GM12878 (cell line): Measurements from ENCODE around the gene JAG2. TPM values are rescaled to one million over a fixed set of nuclear protein-coding genes. Genes with fewer than 3 reads are reported as not detected.

ENCODE experiments used
- ATAC-seq: fragments of 200-7000 bp; cut with Tn5 transposase; 3 replicates; pipeline ENCODE4 v1.9.1; 2020; ENCODE audit warnings: mild to moderate bottlenecking, moderate library complexity
- BruUV-seq: library from RNA; stranded (reverse); fragments of 400-500 nt; replicated peaks from 2 replicates; lab custom pipeline; 2021; lab: Mats Ljungman, UMichigan
- CTCF ChIA-PET: fragments of 300-600 bp; sonication (Branson Sonifier 250); formaldehyde crosslinking; extraction: SDS; loops from one replicate; lab custom pipeline; 2021; ENCODE audit warnings: inconsistent platforms; lab: Yijun Ruan, JAX
- POLR2A ChIA-PET: fragments of 350-600 bp; formaldehyde crosslinking; extraction: SDS; loops from one replicate; lab custom pipeline; 2021; ENCODE audit warnings: inconsistent platforms; lab: Charles Lee
- RAD21 ChIA-PET: fragments of 300-600 bp; sonication (Branson Sonifier 250); formaldehyde crosslinking; loops from one replicate; lab custom pipeline; 2023; ENCODE audit warnings: antibody characterized with exemption; ENCODE audit not compliant: unreplicated experiment; lab: Charles Lee
- SMC1A ChIA-PET: fragments of 300-600 bp; sonication (Branson Sonifier 250); formaldehyde crosslinking; loops from one replicate; lab custom pipeline; 2023; ENCODE audit not compliant: unreplicated experiment, uncharacterized antibody; lab: Charles Lee
- DNase-seq: peaks from one replicate; pipeline ENCODE4 v3.0.0-alpha.2; 2011; ENCODE audit warnings: low read depth, low spot score
- FAIRE-seq: peaks from 3 replicates; lab custom pipeline; 2011; peaks lifted over from hg19 to GRCh38; lab: Jason Lieb, UNC
- H2AFZ ChIP-seq: 2 replicates; pipeline ENCODE4 v1.6.0; 2011; ENCODE audit warnings: low read depth, low read length, control low read depth; ENCODE audit not compliant: control insufficient read depth
- H3K27ac ChIP-seq: 2 replicates; pipeline ENCODE4 v1.5.1; 2011; ENCODE audit warnings: control low read depth; ENCODE audit not compliant: control insufficient read depth, insufficient read depth
- H3K27me3 ChIP-seq, 2 experiments: replicated peaks in 1 of 2; 2 replicates each; pipeline versions ENCODE4 v1.6.0 to v1.6.1; 2011; ENCODE audit warnings: low read length in 1 of 2; ENCODE audit not compliant: control insufficient read depth in 2 of 2, insufficient read depth in 2 of 2
- H3K36me3 ChIP-seq, 2 experiments: 2 replicates each; pipeline ENCODE4 v1.5.1; 2011; ENCODE audit warnings: low read length in 1 of 2; ENCODE audit not compliant: control insufficient read depth in 2 of 2, insufficient read depth in 2 of 2
- H3K4me1 ChIP-seq: 2 replicates; pipeline ENCODE4 v1.6.1; 2011; ENCODE audit warnings: mild to moderate bottlenecking, low read length, moderate library complexity, mixed read lengths; ENCODE audit not compliant: control insufficient read depth, insufficient read depth
- H3K4me2 ChIP-seq: 2 replicates; pipeline ENCODE4 v1.6.0; 2011; ENCODE audit warnings: control low read depth; ENCODE audit not compliant: control insufficient read depth, insufficient read depth
- H3K4me3 ChIP-seq: fragments of 200-600 bp; sonication (generic); 2 replicates; pipeline ENCODE4 v1.5.1; 2016
- H3K79me2 ChIP-seq: 2 replicates; pipeline ENCODE4 v1.6.0; 2011; ENCODE audit warnings: low read length; ENCODE audit not compliant: control insufficient read depth, insufficient read depth
- H3K9ac ChIP-seq: 2 replicates; pipeline ENCODE4 v1.8.0; 2011; ENCODE audit warnings: low read length, control low read depth, mixed read lengths; ENCODE audit not compliant: control insufficient read depth, insufficient read depth
- H3K9me3 ChIP-seq: replicated peaks from 3 replicates; pipeline ENCODE4 v1.5.1; 2011; ENCODE audit warnings: mild to moderate bottlenecking, low read length; ENCODE audit not compliant: control insufficient read depth, insufficient read depth
- H4K20me1 ChIP-seq: 2 replicates; pipeline ENCODE4 v1.6.0; 2011; ENCODE audit not compliant: control insufficient read depth, insufficient read depth
- BACH1 ChIP-seq: fragments of 450-650 bp; IDR thresholded peaks from 2 replicates; pipeline ENCODE4 v1.6.1; 2017; ENCODE audit warnings: mild to moderate bottlenecking, borderline replicate concordance
- E2F4 ChIP-seq: IDR thresholded peaks from 2 replicates; pipeline ENCODE4 v1.6.1; 2012; ENCODE audit warnings: low read depth, low read length, improper control_type of control experiment
- EP300 ChIP-seq, 2 experiments: fragments of 150-350 bp in 1 of 2; IDR thresholded peaks; 2 replicates each; pipeline ENCODE4 v1.6.1; 2011 to 2012; ENCODE audit warnings: low read depth in 2 of 2, low read length in 2 of 2, borderline replicate concordance in 1 of 2, improper control_type of control experiment in 1 of 2, inconsistent platforms in 1 of 2; ENCODE audit not compliant: control insufficient read depth in 1 of 2
- GABPA ChIP-seq: IDR thresholded peaks from 2 replicates; pipeline ENCODE4 v1.6.1; 2014; ENCODE audit warnings: antibody characterized with exemption, low read depth, mild to moderate bottlenecking, inconsistent platforms
- HDGF ChIP-seq: fragments of 450-650 bp; IDR thresholded peaks from 2 replicates; pipeline ENCODE4 v1.6.1; 2016; ENCODE audit warnings: antibody characterized with exemption
- KDM1A ChIP-seq: fragments of 200-600 bp; sonication (generic); IDR thresholded peaks from 2 replicates; pipeline ENCODE4 v1.6.1; 2016; ENCODE audit warnings: borderline replicate concordance
- MXI1 ChIP-seq: fragments of 150-350 bp; IDR thresholded peaks from 2 replicates; pipeline ENCODE4 v1.6.1; 2011; ENCODE audit warnings: low read depth, mild to moderate bottlenecking, inconsistent platforms, low read length, improper control_type of control experiment
- NBN ChIP-seq: fragments of 450-650 bp; IDR thresholded peaks from 2 replicates; pipeline ENCODE4 v1.6.1; 2016
- PAX5 ChIP-seq: IDR thresholded peaks from 2 replicates; pipeline ENCODE4 v1.6.1; 2011; ENCODE audit warnings: low read depth, low read length, borderline replicate concordance
- PML ChIP-seq: IDR thresholded peaks from 2 replicates; pipeline ENCODE4 v1.6.1; 2012; ENCODE audit warnings: low read length, inconsistent platforms
- SMC3 ChIP-seq: IDR thresholded peaks from 2 replicates; pipeline ENCODE4 v1.6.1; 2011; ENCODE audit warnings: low read length, improper control_type of control experiment, borderline replicate concordance
- SP1 ChIP-seq: IDR thresholded peaks from one replicate; pipeline ENCODE4 v1.6.1; 2011; ENCODE audit warnings: low read depth, low read length
- YY1 ChIP-seq: IDR thresholded peaks from 2 replicates; pipeline ENCODE4 v1.6.1; 2011; ENCODE audit warnings: low read depth, mild to moderate bottlenecking, low read length
- ZNF207 ChIP-seq: fragments of 450-650 bp; IDR thresholded peaks from 2 replicates; pipeline ENCODE4 v1.6.1; 2014; ENCODE audit warnings: antibody characterized with exemption, mild to moderate bottlenecking, borderline replicate concordance
- ZNF217 ChIP-seq: fragments of 450-650 bp; IDR thresholded peaks from 2 replicates; pipeline ENCODE4 v1.6.1; 2017; ENCODE audit warnings: antibody characterized with exemption, mild to moderate bottlenecking
- WGBS: methylation state at CpG from one replicate; pipeline ENCODE4 v1.1.6; 2016; ENCODE audit warnings: low lambda C conversion rate; ENCODE audit not compliant: insufficient replicate concordance, insufficient coverage; ENCODE audit errors: missing lambda C conversion rate; 5-methylcytosine and 5-hydroxymethylcytosine counted together
- in situ Hi-C: fragments of 300-500 bp; cut with MboI; formaldehyde crosslinking; loops from 9 replicates; pipeline ENCODE4 v1.14.3; 2018; ENCODE audit warnings: mixed read lengths
- intact Hi-C: fragments of 100-400 bp; cut with micrococcal nuclease; formaldehyde crosslinking; loops from one replicate; pipeline ENCODE4 v1.14.2; 2022; ENCODE audit not compliant: unreplicated experiment
- polyA plus RNA-seq, 11 experiments: library from polyadenylated mRNA; depleted of rRNA in 4 of 11; unstranded in 6 of 11; stranded (reverse) in 5 of 11; fragments of >200 nt; fragmentation: Nextera tagmentation in 4 of 11; fragmentation: Illumina TruSeq in 1 of 11; extraction: Ambion mirVana in 4 of 11; extraction: Trizol in 1 of 11; gene quantifications; 1 replicate in 1 of 11; 2 replicates in 10 of 11; pipeline versions ENCODE4 v1.2.1 to v1.2.3, GENCODE V29; 2011 to 2016; ENCODE audit warnings: inconsistent platforms in 2 of 11, missing spikeins in 2 of 11, low read depth in 1 of 11
- total RNA-seq, 4 experiments: library from RNA; depleted of rRNA in 3 of 4; stranded (reverse); fragments of >200 nt in 3 of 4; fragmentation: Illumina TruSeq in 1 of 4; extraction: Trizol in 1 of 4; gene quantifications; 2 replicates each; pipeline versions ENCODE4 v1.2.1 to v1.2.3, GENCODE V29; 2013 to 2021
- TF ChIP-seq, protein P1 (sequence below): fragments of 450-650 bp; IDR thresholded peaks from 2 replicates; pipeline ENCODE4 v1.6.1; 2016; ENCODE audit warnings: mild to moderate bottlenecking, moderate library complexity, borderline replicate concordance

Gene JAG2
- total and polyA plus RNA-seq, 10 of the 15 experiments (the other 5 are each of a cell fraction or from before 2014, with no cell fraction given), result 0.04 to 0.14 (median 0.06) TPM; not detected in 5

GRCh38 chr14:105093431-105094192 lies 75.0 kb downstream of the JAG2 start:
- peak overlapping the region; percentile 81 for H2AFZ ChIP-seq
- peak; percentile 50 for TF ChIP-seq SP1
- no peak for TF ChIP-seq KDM1A
- peak; percentile 29; the same call in 1 of the 2 replicates for TF ChIP-seq MXI1
- 0 out of 2 replicates have a peak, but pooled peaks have one; percentile 18 for TF ChIP-seq YY1
- TF ChIP-seq GABPA, result no peak
- TF ChIP-seq PAX5, result 0 out of 2 replicates have a peak, but pooled peaks have one; percentile 24
- TF ChIP-seq BACH1, result peak; percentile 31; the same call in 1 of the 2 replicates
- peak; percentile 57; the same call in 1 of the 2 replicates for TF ChIP-seq NBN
- TF ChIP-seq SMC3, result peak; percentile 19; the same call in 1 of the 2 replicates
- TF ChIP-seq, protein P1, sequence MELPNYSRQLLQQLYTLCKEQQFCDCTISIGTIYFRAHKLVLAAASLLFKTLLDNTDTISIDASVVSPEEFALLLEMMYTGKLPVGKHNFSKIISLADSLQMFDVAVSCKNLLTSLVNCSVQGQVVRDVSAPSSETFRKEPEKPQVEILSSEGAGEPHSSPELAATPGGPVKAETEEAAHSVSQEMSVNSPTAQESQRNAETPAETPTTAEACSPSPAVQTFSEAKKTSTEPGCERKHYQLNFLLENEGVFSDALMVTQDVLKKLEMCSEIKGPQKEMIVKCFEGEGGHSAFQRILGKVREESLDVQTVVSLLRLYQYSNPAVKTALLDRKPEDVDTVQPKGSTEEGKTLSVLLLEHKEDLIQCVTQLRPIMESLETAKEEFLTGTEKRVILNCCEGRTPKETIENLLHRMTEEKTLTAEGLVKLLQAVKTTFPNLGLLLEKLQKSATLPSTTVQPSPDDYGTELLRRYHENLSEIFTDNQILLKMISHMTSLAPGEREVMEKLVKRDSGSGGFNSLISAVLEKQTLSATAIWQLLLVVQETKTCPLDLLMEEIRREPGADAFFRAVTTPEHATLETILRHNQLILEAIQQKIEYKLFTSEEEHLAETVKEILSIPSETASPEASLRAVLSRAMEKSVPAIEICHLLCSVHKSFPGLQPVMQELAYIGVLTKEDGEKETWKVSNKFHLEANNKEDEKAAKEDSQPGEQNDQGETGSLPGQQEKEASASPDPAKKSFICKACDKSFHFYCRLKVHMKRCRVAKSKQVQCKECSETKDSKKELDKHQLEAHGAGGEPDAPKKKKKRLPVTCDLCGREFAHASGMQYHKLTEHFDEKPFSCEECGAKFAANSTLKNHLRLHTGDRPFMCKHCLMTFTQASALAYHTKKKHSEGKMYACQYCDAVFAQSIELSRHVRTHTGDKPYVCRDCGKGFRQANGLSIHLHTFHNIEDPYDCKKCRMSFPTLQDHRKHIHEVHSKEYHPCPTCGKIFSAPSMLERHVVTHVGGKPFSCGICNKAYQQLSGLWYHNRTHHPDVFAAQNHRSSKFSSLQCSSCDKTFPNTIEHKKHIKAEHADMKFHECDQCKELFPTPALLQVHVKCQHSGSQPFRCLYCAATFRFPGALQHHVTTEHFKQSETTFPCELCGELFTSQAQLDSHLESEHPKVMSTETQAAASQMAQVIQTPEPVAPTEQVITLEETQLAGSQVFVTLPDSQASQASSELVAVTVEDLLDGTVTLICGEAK, result no peak
- TF ChIP-seq EP300 (IDR thresholded peaks at IDR 0.05; ENCODE audit: borderline replicate concordance in 1 of 2, control insufficient read depth in 1 of 2, low read depth in 2 of 2, low read length in 2 of 2), result 0 out of 4 replicates have a peak, but pooled peaks of 1 of the 2 experiments have one; percentile 27
- 0 out of 2 replicates have a peak, but pooled peaks have one; percentile 25 for TF ChIP-seq ZNF217
- no peak for TF ChIP-seq PML
- TF ChIP-seq ZNF207, result no peak
- 0 out of 2 replicates have a peak, but pooled peaks have one; percentile 51 for TF ChIP-seq HDGF
- TF ChIP-seq E2F4, result 0 out of 2 replicates have a peak, but pooled peaks have one; percentile 40

More at GRCh38 chr14:105093431-105094192, 75.0 kb downstream of the JAG2 start:
- no TSS peak for BruUV-seq
- H3K79me2 ChIP-seq, result no peaks in the 10 kb centered on the region
- in situ Hi-C loops (no loop called here), intact Hi-C loops (loop anchor here (2.0 to 10.0 kb wide), 3 partner anchors 71 to 189 kb away; partner anchors contain the start of gene JAG2)
- CTCF ChIA-PET, result interaction anchor here (1.0 to 1.2 kb wide), 2 partner anchors 9 to 74 kb away, joined by 3 to 7 read pairs; no protein-coding TSS in a partner anchor
- peaks cover 10% of the 10 kb centered on the region for H3K4me1 ChIP-seq
- ATAC-seq (peak; percentile 86), DNase-seq (peak; percentile 43), FAIRE-seq (peak; percentile 96)
- 2% methylated on average over 46 of the region's 76 CpGs for WGBS
- peak overlapping the region; percentile 91 for H3K4me3 ChIP-seq
- H3K27ac ChIP-seq, result peak overlapping the region; percentile 58
- no peaks in the 10 kb centered on the region; the same call in 2 of the 3 replicates for H3K9me3 ChIP-seq
- peak overlapping the region; percentile 92 for H3K4me2 ChIP-seq
- H3K27me3 ChIP-seq, result no peaks in the 10 kb centered on the region
- POLR2A ChIA-PET, result interaction anchor here (0.7 kb wide), 1 partner anchor 55 kb away, joined by 3 read pairs; no protein-coding TSS in a partner anchor
- RAD21 ChIA-PET, result no interaction called here
- peak overlapping the region; percentile 80 for H3K9ac ChIP-seq
- H3K36me3 ChIP-seq, result no peaks in the 10 kb centered on the region
- no peaks in the 10 kb centered on the region for H4K20me1 ChIP-seq
- SMC1A ChIA-PET, result interaction anchor here (1.6 kb wide), 1 partner anchor 178 kb away, joined by 3 read pairs; no protein-coding TSS in a partner anchor
